Tibial nerve (tissue), 3 donors: ENCODE data around the gene EPHA7.

Source experiments
- CTCF ChIP-seq, 5 experiments: fragments of 200-600 bp in 3 of 5; fragments of 450-650 bp in 2 of 5; sonication (generic) in 3 of 5; IDR thresholded peaks; one replicate each; pipeline ENCODE4 v1.5.1; 2016 to 2019; ENCODE audit warnings: antibody characterized with exemption in 5 of 5, mild to moderate bottlenecking in 3 of 5, moderate library complexity in 2 of 5
- POLR2A ChIP-seq, 2 donors: fragments of 450-650 bp; IDR thresholded peaks; one replicate each; pipeline ENCODE4 v1.6.1; 2017; ENCODE audit warnings: antibody characterized with exemption in 2 of 2, mild to moderate bottlenecking in 2 of 2, moderate library complexity in 2 of 2

GRCh38 chr6:93209358-93209757 lies 210.0 kb downstream of the EPHA7 start:
- TF ChIP-seq CTCF (IDR thresholded peaks at IDR 0.05) (no peak), POLR2A (IDR thresholded peaks at IDR 0.05) (no peak)
